ENCODE measurements around the gene DZIP1L.

DNA sequence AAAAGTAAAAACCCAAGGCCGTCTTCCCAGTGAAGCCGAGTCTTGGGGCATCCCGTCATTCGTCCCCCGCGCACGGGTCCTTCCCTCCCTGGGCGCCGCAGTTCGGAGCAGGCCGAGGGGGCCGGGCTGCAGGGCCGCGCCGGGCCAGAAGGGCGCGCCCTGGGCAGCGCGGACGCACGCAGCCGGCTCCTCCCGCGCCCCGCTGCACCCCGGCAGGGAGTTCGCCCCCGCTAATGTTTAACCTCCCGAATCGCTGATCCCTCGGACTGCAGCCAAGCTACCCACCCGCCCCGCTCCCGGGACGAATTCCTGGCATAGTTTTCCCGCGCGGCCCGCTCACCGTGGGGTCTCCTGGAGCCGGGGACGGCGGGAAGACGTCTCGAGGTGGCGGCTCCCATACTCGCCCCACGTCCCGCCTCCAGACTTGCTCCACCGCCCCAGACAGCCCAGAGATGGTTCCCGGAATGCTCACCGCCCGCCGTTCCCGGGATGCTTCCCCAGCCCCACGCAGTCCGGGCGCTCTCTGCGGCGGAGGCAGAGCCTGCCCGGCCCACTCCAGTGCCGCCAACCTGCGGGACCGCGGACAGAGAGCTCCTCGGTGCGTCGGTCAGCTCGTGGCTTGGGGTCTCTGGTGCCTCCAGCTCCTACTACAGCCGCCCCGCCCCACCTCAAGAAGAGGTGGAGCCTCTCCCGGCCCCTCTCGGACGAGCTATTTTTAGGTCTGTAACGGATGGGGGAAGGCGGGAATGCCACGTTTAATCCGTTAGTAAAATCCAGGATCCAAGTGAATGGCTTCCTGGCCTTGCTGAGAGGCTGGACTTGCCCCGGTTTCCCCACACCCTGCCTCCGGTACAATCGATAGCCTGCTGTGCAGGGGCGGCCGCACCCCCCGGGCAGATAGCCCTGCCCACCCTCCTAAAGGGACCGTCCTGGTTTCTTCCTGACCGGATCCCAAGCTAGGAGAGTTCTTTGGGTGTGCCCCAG, at the start of gene DZIP1L:
- TF ChIP-seq, protein P1, sequence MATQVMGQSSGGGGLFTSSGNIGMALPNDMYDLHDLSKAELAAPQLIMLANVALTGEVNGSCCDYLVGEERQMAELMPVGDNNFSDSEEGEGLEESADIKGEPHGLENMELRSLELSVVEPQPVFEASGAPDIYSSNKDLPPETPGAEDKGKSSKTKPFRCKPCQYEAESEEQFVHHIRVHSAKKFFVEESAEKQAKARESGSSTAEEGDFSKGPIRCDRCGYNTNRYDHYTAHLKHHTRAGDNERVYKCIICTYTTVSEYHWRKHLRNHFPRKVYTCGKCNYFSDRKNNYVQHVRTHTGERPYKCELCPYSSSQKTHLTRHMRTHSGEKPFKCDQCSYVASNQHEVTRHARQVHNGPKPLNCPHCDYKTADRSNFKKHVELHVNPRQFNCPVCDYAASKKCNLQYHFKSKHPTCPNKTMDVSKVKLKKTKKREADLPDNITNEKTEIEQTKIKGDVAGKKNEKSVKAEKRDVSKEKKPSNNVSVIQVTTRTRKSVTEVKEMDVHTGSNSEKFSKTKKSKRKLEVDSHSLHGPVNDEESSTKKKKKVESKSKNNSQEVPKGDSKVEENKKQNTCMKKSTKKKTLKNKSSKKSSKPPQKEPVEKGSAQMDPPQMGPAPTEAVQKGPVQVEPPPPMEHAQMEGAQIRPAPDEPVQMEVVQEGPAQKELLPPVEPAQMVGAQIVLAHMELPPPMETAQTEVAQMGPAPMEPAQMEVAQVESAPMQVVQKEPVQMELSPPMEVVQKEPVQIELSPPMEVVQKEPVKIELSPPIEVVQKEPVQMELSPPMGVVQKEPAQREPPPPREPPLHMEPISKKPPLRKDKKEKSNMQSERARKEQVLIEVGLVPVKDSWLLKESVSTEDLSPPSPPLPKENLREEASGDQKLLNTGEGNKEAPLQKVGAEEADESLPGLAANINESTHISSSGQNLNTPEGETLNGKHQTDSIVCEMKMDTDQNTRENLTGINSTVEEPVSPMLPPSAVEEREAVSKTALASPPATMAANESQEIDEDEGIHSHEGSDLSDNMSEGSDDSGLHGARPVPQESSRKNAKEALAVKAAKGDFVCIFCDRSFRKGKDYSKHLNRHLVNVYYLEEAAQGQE (IDR thresholded peaks at IDR 0.05; ENCODE audit: insufficient read depth in 1 of 2, low read depth in 2 of 2, low read length in 2 of 2), result no peak
- TF ChIP-seq TAF1 (IDR thresholded peaks at IDR 0.05; ENCODE audit: borderline replicate concordance, insufficient read depth, low read length), result no peak
- peak; percentile 62 for TF ChIP-seq POLR2AphosphoS5 (IDR thresholded peaks at IDR 0.05; ENCODE audit: low read depth, low read length)
- TF ChIP-seq SIN3A (IDR thresholded peaks at IDR 0.05; ENCODE audit: borderline replicate concordance, insufficient read depth, low read length), result no peak
- TF ChIP-seq FOXP2 (optimal IDR thresholded peaks at IDR 0.05; ENCODE audit: borderline replicate concordance, extremely low read depth, extremely low read length, insufficient read depth), result peak; percentile 9
